Neural cell (in vitro differentiated cells): Measurements from ENCODE around the gene C20orf144.

ENCODE experiments used
- EP300 ChIP-seq: fragments of 450-650 bp; conservative IDR thresholded peaks from 2 replicates; pipeline ENCODE4 v1.6.1; 2014; ENCODE audit warnings: antibody characterized with exemption, mild to moderate bottlenecking, moderate library complexity; ENCODE audit not compliant: poor library complexity, severe bottlenecking
- EZH2 ChIP-seq: fragments of 200-600, 300-800 bp; shearing (Covaris generic), sonication (generic); IDR thresholded peaks from 2 replicates; pipeline ENCODE4 v1.6.1; 2014; ENCODE audit warnings: antibody characterized with exemption, low read length, borderline replicate concordance, mild to moderate bottlenecking; ENCODE audit not compliant: insufficient read depth, poor library complexity, severe bottlenecking
- MXI1 ChIP-seq: fragments of 450-650 bp; conservative IDR thresholded peaks from 2 replicates; pipeline ENCODE4 v1.6.1; 2014; ENCODE audit warnings: antibody characterized with exemption, mild to moderate bottlenecking; ENCODE audit not compliant: poor library complexity, severe bottlenecking
- POLR2AphosphoS5 ChIP-seq: IDR thresholded peaks from 2 replicates; pipeline ENCODE4 v1.6.1; 2012
- RAD21 ChIP-seq: fragments of 450-650 bp; conservative IDR thresholded peaks from 2 replicates; pipeline ENCODE4 v1.6.1; 2014; ENCODE audit warnings: antibody characterized with exemption, mild to moderate bottlenecking, moderate library complexity
- REST ChIP-seq: IDR thresholded peaks from 2 replicates; pipeline ENCODE4 v1.6.1; 2012; ENCODE audit warnings: borderline replicate concordance
- SMC3 ChIP-seq: fragments of 450-650 bp; conservative IDR thresholded peaks from 2 replicates; pipeline ENCODE4 v1.6.1; 2014; ENCODE audit warnings: antibody characterized with exemption, mild to moderate bottlenecking, moderate library complexity; ENCODE audit not compliant: poor library complexity
- TAF1 ChIP-seq: IDR thresholded peaks from 2 replicates; pipeline ENCODE4 v1.6.1; 2012; ENCODE audit warnings: low read depth
- TF ChIP-seq, protein P1 (sequence below): fragments of 450-650 bp; IDR thresholded peaks from 2 replicates; pipeline ENCODE4 v1.5.1; 2014; ENCODE audit warnings: antibody characterized with exemption, mild to moderate bottlenecking, moderate library complexity; ENCODE audit not compliant: poor library complexity, severe bottlenecking

- no peak for TF ChIP-seq EZH2
- TF ChIP-seq, protein P1, sequence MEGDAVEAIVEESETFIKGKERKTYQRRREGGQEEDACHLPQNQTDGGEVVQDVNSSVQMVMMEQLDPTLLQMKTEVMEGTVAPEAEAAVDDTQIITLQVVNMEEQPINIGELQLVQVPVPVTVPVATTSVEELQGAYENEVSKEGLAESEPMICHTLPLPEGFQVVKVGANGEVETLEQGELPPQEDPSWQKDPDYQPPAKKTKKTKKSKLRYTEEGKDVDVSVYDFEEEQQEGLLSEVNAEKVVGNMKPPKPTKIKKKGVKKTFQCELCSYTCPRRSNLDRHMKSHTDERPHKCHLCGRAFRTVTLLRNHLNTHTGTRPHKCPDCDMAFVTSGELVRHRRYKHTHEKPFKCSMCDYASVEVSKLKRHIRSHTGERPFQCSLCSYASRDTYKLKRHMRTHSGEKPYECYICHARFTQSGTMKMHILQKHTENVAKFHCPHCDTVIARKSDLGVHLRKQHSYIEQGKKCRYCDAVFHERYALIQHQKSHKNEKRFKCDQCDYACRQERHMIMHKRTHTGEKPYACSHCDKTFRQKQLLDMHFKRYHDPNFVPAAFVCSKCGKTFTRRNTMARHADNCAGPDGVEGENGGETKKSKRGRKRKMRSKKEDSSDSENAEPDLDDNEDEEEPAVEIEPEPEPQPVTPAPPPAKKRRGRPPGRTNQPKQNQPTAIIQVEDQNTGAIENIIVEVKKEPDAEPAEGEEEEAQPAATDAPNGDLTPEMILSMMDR, result no peak
- no peak for TF ChIP-seq TAF1
- no peak for TF ChIP-seq EP300
- TF ChIP-seq MXI1, result no peak
- TF ChIP-seq POLR2AphosphoS5, result no peak
- no peak for TF ChIP-seq RAD21
- TF ChIP-seq REST, result no peak
- no peak for TF ChIP-seq SMC3
Observed at GRCh38 chr20:33621717-33622400, 40.3 kb upstream of the C20orf144 start.
